Astrocyte of the cerebellum (primary cell): ENCODE results near the gene ESYT2.
"Not testable (repeated sequence)": the region's sequence is repeated elsewhere in the genome, so short reads cannot be mapped to it uniquely, and the experiment has no call there.

ENCODE experiments used
- DNase-seq: peaks from one replicate; pipeline ENCODE4 v3.0.0-alpha.2; 2011; ENCODE audit warnings: low read depth
- H3K4me3 ChIP-seq: 2 replicates; pipeline ENCODE4 v1.5.1; 2011; ENCODE audit warnings: mild to moderate bottlenecking, low read depth, low read length, moderate library complexity
- CTCF ChIP-seq: IDR thresholded peaks from 2 replicates; pipeline ENCODE4 v1.5.1; 2012; ENCODE audit warnings: low read length, low read depth, moderate library complexity, mild to moderate bottlenecking; ENCODE audit errors: missing control alignments
- in situ Hi-C: cut with HindIII; loops from 2 replicates; pipeline ENCODE4 v1.10.0; 2017; ENCODE audit warnings: low sequenced_read_pairs

Gene ESYT2

GRCh38 chr7:158829342-158830210 lies at the start of gene ESYT2:
ESYT2 (minus strand) TSS chr7:158829509; CDS start chr7:158829418, 91 bp downstream.
- peak; percentile 11 for TF ChIP-seq CTCF
- DNase-seq, result peak; percentile 92
- in situ Hi-C loops, result no loop called here
- peak within 1 kb of the TSS; percentile 85 for H3K4me3 ChIP-seq

GRCh38 chr7:158878151-158879079 lies 49.1 kb upstream of the ESYT2 start:
- H3K4me3 ChIP-seq, DNase-seq, in situ Hi-C loops: not testable (repeated sequence)

- DNase-seq, result no peak
- TF ChIP-seq CTCF, result no peak
- H3K4me3 ChIP-seq, result no peak overlapping the region
- in situ Hi-C loops, result no loop called here
These were observed 47.7 kb upstream of the ESYT2 start for GRCh38 chr7:158876984-158877383.

- no peak for DNase-seq
- no peak for TF ChIP-seq CTCF
- in situ Hi-C loops, result no loop called here
- no peak overlapping the region for H3K4me3 ChIP-seq
These were observed 40.6 kb upstream of the ESYT2 start for GRCh38 chr7:158869876-158870275.

GRCh38 chr7:158868764-158869410 lies 39.6 kb upstream of the ESYT2 start:
- no peak overlapping the region for H3K4me3 ChIP-seq
- in situ Hi-C loops, result no loop called here
- DNase-seq, result no peak
- no peak for TF ChIP-seq CTCF

- in situ Hi-C loops, result no loop called here
- TF ChIP-seq CTCF, result no peak
- no peak overlapping the region for H3K4me3 ChIP-seq
- no peak for DNase-seq
These were observed 38.1 kb upstream of the ESYT2 start for GRCh38 chr7:158867214-158867984.
